GM10248 (cell line): Measurements from ENCODE around the gene ZNF485.

Experiments
- CTCF ChIA-PET: fragments of 300-600 bp; sonication (Branson Sonifier 250); formaldehyde crosslinking; extraction: SDS; loops from one replicate; lab custom pipeline; 2021; ENCODE audit warnings: antibody characterized with exemption; lab: Yijun Ruan, JAX
- POLR2A ChIA-PET: fragments of 350-650 bp; sonication (Branson Sonifier 250); formaldehyde crosslinking; extraction: SDS; loops from one replicate; lab custom pipeline; 2020; ENCODE audit warnings: antibody characterized with exemption; lab: Yijun Ruan, JAX
- DNase-seq: peaks from one replicate; pipeline ENCODE4 v3.0.0; 2012; ENCODE audit errors: extremely low spot score
- TF ChIP-seq, protein P1 (sequence below): IDR thresholded peaks from 2 replicates; pipeline ENCODE4 v1.5.1; 2012; ENCODE audit warnings: mild to moderate bottlenecking, low read depth; ENCODE audit errors: extremely low read depth, missing control alignments, control extremely low read depth

ZNF485 gene

DNA sequence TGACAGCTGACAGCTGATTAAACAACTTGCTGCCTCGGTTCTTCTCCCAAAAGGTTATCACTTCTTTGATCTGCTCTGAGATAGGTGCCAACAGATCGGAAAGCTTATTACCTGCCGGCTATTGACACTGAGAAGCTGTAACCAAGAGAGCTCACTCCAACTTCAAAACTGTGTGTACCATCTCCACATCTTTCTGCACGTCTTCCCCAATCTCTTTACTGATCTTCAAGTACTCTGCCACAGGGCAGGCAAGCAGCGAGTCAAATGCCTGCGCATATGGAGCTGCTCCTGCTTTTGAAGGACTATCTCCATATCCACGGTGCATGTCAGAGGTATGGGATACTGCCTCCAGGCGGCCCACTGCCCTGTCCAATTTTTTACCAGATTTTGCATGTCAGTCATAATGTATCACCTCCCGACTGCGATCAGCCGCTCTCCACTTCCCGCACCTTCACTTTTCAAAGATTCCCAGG lies 352 bp upstream of the ZNF485 start:
- DNase-seq = no peak
- CTCF ChIA-PET = interaction anchor here (2.7 kb wide), 1 partner anchor 11 kb away, joined by 10 read pairs; no protein-coding TSS in a partner anchor
- POLR2A ChIA-PET = no interaction called here
- TF ChIP-seq, protein P1, sequence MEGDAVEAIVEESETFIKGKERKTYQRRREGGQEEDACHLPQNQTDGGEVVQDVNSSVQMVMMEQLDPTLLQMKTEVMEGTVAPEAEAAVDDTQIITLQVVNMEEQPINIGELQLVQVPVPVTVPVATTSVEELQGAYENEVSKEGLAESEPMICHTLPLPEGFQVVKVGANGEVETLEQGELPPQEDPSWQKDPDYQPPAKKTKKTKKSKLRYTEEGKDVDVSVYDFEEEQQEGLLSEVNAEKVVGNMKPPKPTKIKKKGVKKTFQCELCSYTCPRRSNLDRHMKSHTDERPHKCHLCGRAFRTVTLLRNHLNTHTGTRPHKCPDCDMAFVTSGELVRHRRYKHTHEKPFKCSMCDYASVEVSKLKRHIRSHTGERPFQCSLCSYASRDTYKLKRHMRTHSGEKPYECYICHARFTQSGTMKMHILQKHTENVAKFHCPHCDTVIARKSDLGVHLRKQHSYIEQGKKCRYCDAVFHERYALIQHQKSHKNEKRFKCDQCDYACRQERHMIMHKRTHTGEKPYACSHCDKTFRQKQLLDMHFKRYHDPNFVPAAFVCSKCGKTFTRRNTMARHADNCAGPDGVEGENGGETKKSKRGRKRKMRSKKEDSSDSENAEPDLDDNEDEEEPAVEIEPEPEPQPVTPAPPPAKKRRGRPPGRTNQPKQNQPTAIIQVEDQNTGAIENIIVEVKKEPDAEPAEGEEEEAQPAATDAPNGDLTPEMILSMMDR = no peak

DNA sequence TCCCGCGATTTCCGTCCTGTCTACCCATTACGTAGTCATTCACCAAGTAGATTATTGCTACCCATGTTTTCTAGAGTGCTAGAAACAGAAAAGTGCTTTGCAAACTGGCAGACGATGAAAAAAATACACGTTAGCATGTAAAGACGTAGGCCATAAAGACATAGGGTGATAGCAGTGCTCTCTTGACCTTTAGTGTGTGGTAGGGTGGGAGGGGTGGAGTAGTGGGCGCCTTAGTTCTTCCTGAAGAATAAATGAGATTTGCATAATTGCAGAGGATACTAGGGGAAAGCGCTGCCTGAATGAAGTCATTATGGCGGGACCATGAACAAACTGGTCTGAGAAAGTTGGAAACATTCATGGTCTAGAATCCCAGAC lies 948 bp downstream of the ZNF485 start:
- CTCF ChIA-PET = interaction anchor here (2.7 kb wide), 1 partner anchor 12 kb away, joined by 10 read pairs; no protein-coding TSS in a partner anchor
- TF ChIP-seq, protein P1 = no peak
- DNase-seq = no peak
- POLR2A ChIA-PET = no interaction called here

DNA sequence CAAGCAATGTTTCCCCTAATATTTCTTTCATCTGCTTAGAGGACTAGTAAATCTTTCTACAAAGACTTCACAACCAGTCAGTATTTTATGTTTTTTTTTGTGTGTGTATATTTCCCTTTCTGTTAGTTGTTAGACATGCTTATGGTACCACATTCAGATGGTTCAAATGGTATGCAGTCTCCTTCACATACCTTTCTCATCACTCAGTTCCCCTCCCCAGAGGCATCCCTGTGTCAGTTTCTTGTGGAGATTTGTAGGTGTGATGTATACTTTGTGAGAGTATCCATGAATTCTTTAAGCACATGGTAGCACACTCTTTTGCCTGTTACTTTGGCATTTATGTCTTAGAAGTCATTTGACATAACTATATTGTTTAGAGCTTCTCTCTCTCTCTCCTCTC lies 4.4 kb downstream of the ZNF485 start:
- DNase-seq = no peak
- TF ChIP-seq, protein P1 = no peak
- ChIA-PET CTCF (interaction anchor here (1.6 kb wide), 1 partner anchor 13 kb away, joined by 3 read pairs; no protein-coding TSS in a partner anchor), POLR2A (no interaction called here)

DNA sequence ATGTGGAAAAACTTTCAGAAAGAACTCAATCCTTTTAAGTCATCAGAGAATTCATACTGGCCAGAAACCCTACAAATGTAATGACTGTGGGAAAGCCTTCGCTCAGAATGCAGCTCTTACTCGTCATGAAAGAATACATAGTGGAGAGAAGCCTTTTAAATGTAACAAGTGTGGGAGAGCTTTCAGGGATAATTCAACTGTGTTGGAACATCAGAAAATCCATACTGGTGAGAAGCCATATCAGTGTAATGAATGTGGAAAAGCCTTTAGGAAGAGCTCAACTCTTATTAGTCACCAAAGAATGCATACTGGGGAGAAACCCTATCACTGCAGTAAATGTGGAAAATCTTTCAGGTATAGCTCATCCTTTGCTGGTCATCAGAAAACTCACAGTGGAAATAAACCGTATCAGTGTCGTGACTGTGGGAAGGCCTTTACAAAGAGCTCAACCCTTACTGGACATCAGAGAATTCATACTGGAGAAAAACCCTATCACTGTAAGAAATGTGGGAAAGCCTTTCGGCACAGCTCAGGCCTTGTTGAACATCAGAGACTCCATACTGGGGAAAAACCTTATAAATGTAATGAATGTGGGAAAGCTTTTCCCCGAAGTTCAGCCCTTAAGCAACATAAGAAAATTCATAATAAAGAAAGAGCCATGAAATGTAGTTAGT lies 10.6 kb downstream of the ZNF485 start:
- POLR2A ChIA-PET = no interaction called here
- CTCF ChIA-PET = interaction anchor here (0.7 to 0.9 kb wide), 2 partner anchors 15 to 16 kb away, joined by 3 read pairs; no protein-coding TSS in a partner anchor
- no peak for DNase-seq
- TF ChIP-seq, protein P1 = no peak

DNA sequence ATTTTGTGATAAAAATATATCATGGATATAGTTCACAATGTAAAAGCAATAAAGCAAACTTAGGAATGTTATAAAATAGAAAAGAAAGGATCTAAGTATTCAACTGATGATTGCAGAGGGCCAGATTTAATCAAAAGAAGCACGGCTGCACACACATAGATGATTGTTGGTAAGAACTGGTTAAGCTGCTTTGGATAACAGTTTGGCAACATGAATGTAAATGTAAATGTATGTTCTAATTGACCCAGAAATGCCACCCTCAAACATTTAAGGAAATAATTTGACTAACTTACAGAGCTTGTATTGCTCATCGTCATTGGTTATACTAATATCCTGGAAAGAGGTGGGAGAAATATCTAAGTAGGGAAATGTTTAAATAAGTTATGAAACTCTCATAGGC lies 13.1 kb downstream of the ZNF485 start:
- no peak for DNase-seq
- TF ChIP-seq, protein P1 = no peak
- CTCF ChIA-PET = no interaction called here
- POLR2A ChIA-PET = no interaction called here

DNA sequence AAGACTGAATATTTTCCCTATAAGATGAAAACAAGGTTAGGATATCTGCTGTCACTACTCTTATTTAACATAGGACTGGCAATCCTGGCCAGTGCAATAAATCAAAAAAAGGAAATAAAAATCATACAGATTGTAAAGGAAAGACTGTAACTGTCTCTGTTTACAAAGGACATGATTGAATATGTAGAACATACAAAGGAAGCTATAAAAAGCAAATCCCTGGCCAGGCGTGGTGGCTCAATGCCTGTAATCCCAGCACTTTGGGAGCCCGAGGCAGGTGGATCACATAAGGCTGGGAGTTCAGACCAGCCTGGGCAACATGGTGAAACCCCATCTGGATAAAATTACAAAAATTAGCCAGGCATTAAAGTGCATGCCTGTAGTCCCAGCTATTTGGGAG lies 15.8 kb downstream of the ZNF485 start:
- TF ChIP-seq, protein P1 = no peak
- no peak for DNase-seq
- ChIA-PET POLR2A (no interaction called here), CTCF (interaction anchor here (1.4 kb wide), 1 partner anchor 22 kb away, joined by 3 read pairs; no protein-coding TSS in a partner anchor)
